ENCODE data around the gene ZFYVE9. TPM values are rescaled to one million over a fixed set of nuclear protein-coding genes. Genes with fewer than 3 reads are reported as not detected.

The ZFYVE9 gene
- total RNA-seq, 4 donors from 2014 or later, result 35.9 to 42.9 (median 41.9) TPM

DNA sequence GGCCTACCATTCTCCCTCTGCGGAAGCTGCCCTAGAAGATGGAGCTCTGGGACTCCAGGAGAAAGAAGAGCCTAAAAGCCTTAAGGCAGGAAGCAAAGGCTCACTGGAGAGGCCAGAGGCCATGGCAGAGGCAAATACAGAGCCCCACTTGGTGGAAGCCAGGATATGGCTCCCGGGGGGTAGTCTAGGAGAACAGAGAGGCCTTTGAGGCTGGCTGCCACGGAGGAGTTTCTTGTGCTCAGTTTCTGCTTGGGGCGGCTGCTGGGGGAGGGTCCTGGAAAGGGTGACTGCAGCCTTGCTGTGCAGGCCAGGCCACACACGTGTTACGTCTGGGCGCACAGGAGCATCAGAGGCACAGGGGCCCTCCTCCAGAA lies 218.7 kb downstream of the ZFYVE9 start:
- H3K9me3 ChIP-seq, result no peaks in the 10 kb centered on the region
- no peak overlapping the region for H3K4me3 ChIP-seq
- H3K4me1 ChIP-seq, result peaks cover 10 to 14% of the 10 kb centered on the region in 2 donors
- no peak for ATAC-seq
- peaks cover 3 to 73% of the 10 kb centered on the region in 2 donors for H3K36me3 ChIP-seq
- H3K27ac ChIP-seq, result no peak overlapping the region
- in situ Hi-C loops (cut with MboI; ENCODE audit: low sequenced_read_pairs in 4 of 4), result no loop called here
- DNase-seq, result no peak
- intact Hi-C loops (cut with DNase I; ENCODE audit: low total_unique reads), result loop anchor here (10.0 kb wide), 1 partner anchor 564 kb away; the partner anchor contains the start of genes ECHDC2 and SCP2
- no peak for TF ChIP-seq POLR2A (IDR thresholded peaks at IDR 0.05)
- TF ChIP-seq, protein P1, sequence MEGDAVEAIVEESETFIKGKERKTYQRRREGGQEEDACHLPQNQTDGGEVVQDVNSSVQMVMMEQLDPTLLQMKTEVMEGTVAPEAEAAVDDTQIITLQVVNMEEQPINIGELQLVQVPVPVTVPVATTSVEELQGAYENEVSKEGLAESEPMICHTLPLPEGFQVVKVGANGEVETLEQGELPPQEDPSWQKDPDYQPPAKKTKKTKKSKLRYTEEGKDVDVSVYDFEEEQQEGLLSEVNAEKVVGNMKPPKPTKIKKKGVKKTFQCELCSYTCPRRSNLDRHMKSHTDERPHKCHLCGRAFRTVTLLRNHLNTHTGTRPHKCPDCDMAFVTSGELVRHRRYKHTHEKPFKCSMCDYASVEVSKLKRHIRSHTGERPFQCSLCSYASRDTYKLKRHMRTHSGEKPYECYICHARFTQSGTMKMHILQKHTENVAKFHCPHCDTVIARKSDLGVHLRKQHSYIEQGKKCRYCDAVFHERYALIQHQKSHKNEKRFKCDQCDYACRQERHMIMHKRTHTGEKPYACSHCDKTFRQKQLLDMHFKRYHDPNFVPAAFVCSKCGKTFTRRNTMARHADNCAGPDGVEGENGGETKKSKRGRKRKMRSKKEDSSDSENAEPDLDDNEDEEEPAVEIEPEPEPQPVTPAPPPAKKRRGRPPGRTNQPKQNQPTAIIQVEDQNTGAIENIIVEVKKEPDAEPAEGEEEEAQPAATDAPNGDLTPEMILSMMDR (IDR thresholded peaks at IDR 0.05 in 4 of 5, conservative IDR thresholded peaks at IDR 0.05 in 1 of 5), result no peak
- no peaks in the 10 kb centered on the region for H3K27me3 ChIP-seq

DNA sequence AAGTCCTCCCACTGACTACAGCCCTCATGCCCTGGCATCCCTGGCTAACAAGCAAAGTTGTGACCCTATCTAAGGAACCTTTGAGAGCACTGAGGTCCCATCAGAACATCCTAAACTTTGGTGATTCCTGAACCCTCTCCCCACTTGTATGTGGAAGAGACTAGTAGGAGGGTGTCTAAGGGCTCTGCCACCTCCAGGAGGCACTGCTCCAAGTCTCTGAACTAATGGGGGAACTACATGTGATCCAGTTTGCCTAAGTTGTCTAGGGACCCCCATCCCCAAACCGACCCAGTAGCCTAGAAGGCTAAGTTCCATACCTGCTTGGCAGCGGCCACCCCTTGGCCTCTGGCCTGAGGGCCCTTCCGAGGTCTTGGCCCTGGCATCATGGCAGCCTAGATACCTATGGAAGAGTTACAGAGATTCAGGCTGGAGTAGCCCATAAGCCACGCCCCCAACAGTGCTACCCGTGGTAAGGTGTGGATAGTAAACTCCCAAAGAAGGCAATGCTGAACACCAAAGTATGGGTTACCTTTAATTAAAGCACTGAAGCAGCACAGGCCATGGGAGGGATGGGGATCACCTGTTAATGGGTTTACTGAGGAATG lies 222.4 kb downstream of the ZFYVE9 start:
- Histone ChIP-seq H3K9me3 (no peaks in the 10 kb centered on the region), H3K4me3 (peak overlapping the region in 2 of 4 donors; percentile 81 to 88), H3K27ac (peak overlapping the region in 3 of 4 donors; percentile 97 to 99 (median 97)), H3K4me1 (peaks cover 10 to 14% of the 10 kb centered on the region in 2 donors), H3K36me3 (peaks cover 0 to 36% of the 10 kb centered on the region in 2 donors), H3K27me3 (no peaks in the 10 kb centered on the region)
- TF ChIP-seq, protein P1 (IDR thresholded peaks at IDR 0.05 in 4 of 5, conservative IDR thresholded peaks at IDR 0.05 in 1 of 5), result no peak
- no peak for TF ChIP-seq POLR2A (IDR thresholded peaks at IDR 0.05)
- in situ Hi-C loops (cut with MboI; ENCODE audit: low sequenced_read_pairs in 4 of 4) (no loop called here), intact Hi-C loops (cut with DNase I; ENCODE audit: low total_unique reads) (loop anchor here (10.0 kb wide), 1 partner anchor 560 kb away; the partner anchor contains the start of genes ECHDC2 and SCP2)
- ATAC-seq, result no peak
- DNase-seq, result no peak

DNA sequence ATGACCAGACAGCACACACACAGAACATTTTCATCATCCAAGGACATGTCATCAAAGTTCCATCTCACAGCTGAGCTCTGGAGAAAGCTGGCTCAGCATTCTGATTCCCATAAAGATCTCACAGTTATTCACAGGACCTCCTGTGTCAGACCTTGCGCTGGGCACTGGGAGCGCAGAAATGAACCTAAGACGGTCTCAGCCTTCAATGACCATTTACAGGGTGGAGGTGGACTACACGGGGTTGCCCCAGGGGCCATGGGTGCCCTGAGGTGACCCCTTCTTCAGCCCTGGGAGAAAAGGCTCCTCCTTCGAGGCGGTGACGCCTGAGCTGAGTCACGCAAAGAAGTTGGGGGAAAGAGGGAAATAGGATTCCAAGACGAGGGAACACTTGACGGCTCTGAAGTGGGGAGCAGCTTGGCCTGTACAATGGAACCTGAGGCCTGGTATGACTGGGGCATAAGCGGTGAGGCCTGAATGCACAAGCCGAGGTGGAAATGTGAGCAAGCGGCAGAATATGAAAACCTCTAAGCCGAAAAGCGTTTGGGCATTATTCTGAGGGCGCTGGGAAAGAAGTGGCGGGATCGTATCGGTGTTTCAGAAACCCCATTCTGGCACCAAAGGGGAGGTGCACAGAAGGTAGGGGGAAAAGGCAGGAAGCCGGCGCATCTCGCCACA lies 223.3 kb downstream of the ZFYVE9 start:
- intact Hi-C loops (cut with DNase I; ENCODE audit: low total_unique reads) (loop anchor here (1.0 to 10.0 kb wide), 5 partner anchors 187 to 560 kb away; partner anchors contain the start of genes ECHDC2, SCP2, TUT4 and TXNDC12), in situ Hi-C loops (cut with MboI; ENCODE audit: low sequenced_read_pairs in 4 of 4) (no loop called here)
- TF ChIP-seq, protein P1 (IDR thresholded peaks at IDR 0.05 in 4 of 5, conservative IDR thresholded peaks at IDR 0.05 in 1 of 5), result no peak
- TF ChIP-seq POLR2A (IDR thresholded peaks at IDR 0.05), result no peak
- DNase-seq, result peak; percentile 18 to 71
- Histone ChIP-seq H3K9me3 (no peaks in the 10 kb centered on the region), H3K4me1 (peaks cover 10 to 14% of the 10 kb centered on the region in 2 donors), H3K36me3 (peaks cover 0 to 27% of the 10 kb centered on the region in 2 donors), H3K27ac (peak overlapping the region; percentile 91 to 99 (median 97)), H3K27me3 (no peaks in the 10 kb centered on the region), H3K4me3 (peak overlapping the region; percentile 81 to 91 (median 86))
- peak; percentile 30 to 44 for ATAC-seq

DNA sequence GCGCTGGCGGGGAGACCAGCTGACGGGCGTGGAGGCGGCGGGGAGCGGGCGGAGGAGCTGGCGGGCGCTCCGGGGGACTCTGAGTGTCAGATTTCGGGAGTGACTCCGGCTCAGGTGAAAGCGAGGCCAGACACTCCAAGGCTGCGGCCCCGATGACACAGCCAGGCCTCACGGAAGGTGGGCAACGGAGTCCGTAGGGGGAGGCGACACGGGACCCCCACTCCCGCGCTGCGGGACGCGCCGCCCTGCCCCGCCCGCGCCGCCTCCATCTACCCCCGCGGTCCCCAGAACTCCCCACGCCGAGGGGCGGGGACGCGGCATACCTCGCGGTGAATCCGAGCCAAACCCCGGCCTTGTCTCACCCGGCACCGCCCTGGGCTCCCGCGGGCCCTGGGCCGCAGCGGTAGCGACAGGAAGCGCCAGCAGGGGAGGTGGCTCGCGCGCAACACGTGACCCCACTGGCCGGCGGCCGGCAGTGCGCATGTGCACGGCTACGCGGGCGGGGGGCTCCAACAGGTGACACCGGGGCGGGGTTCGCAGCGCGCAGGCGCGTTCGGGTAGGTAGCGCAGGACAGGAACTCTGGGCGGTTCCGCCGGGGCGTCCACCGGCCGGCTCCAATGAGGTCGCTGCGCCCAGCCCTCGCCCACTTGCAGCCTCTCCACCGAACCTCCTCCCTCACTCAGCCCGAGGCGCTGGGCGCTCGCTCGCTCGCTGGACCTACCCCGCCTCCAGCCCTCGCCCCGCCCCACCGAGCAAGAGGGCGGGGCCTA lies 224.0 kb downstream of the ZFYVE9 start, which contains the start of gene CC2D1B:
Gene CC2D1B (minus strand): TSS at position 460 of the 771 bp plus-strand sequence. CDS start 1,585 bp downstream, outside the sequence.
- peak; percentile 82 to 85 for ATAC-seq
- intact Hi-C loops (cut with DNase I; ENCODE audit: low total_unique reads) (loop anchor here (1.0 to 10.0 kb wide), 6 partner anchors 38 to 559 kb away; partner anchors contain the start of genes ECHDC2, ORC1, PRPF38A and SCP2), in situ Hi-C loops (cut with MboI; ENCODE audit: low sequenced_read_pairs in 4 of 4) (no loop called here)
- H3K27me3 ChIP-seq, result no peaks in the 10 kb centered on the region
- DNase-seq, result peak; percentile 96 to 99
- H3K36me3 ChIP-seq, result peaks cover 0 to 20% of the 10 kb centered on the region in 2 donors
- peak within 1 kb of the TSS; percentile 91 to 99 (median 97) for H3K27ac ChIP-seq
- peaks cover 10 to 14% of the 10 kb centered on the region in 2 donors for H3K4me1 ChIP-seq
- no peaks in the 10 kb centered on the region for H3K9me3 ChIP-seq
- peak within 1 kb of the TSS; percentile 81 to 91 (median 86) for H3K4me3 ChIP-seq
- TF ChIP-seq POLR2A (IDR thresholded peaks at IDR 0.05), result peak; percentile 90 to 94
- TF ChIP-seq, protein P1 (IDR thresholded peaks at IDR 0.05 in 4 of 5, conservative IDR thresholded peaks at IDR 0.05 in 1 of 5), result peak in 3 of 5 experiments; percentile 34 to 71 (median 43)

Data from gastrocnemius medialis (tissue), 4 donors.